Tibial artery (tissue), 4 donors: ENCODE measurements around the gene PDLIM4.

Experiments
- DNase-seq, 2 donors: peaks; one replicate each; pipeline ENCODE4 v3.0.0-alpha.2; 2019
- H3K27ac ChIP-seq, 2 donors: fragments of 200-600 bp; sonication (generic) in 1 of 2; 1 replicate in 1 of 2; 2 replicates in 1 of 2; pipeline ENCODE4 v1.5.1; 2018 to 2019; ENCODE audit warnings: mild to moderate bottlenecking in 1 of 2
- H3K27me3 ChIP-seq, 2 donors: fragments of 200-600 bp; sonication (generic) in 1 of 2; one replicate each; pipeline versions ENCODE4 v1.5.1 to v1.6.0; 2016 to 2019
- H3K36me3 ChIP-seq, 3 donors: fragments of 200-600 bp; sonication (generic) in 2 of 3; one replicate each; pipeline ENCODE4 v1.5.1; 2016 to 2019; ENCODE audit warnings: mild to moderate bottlenecking in 2 of 3
- H3K4me1 ChIP-seq, 4 donors: fragments of 200-600 bp; sonication (generic) in 2 of 4; 1 replicate in 3 of 4; 2 replicates in 1 of 4; pipeline ENCODE4 v1.5.1; 2016 to 2019
- H3K4me3 ChIP-seq, 2 donors: fragments of 200-600 bp; sonication (generic) in 1 of 2; 1 replicate in 1 of 2; 2 replicates in 1 of 2; pipeline ENCODE4 v1.5.1; 2018 to 2019; ENCODE audit warnings: mild to moderate bottlenecking in 2 of 2
- H3K9me3 ChIP-seq, 3 donors: fragments of 200-600 bp; sonication (generic) in 1 of 3; one replicate each; pipeline ENCODE4 v1.5.1; 2016 to 2019
- CTCF ChIP-seq, 2 experiments: fragments of 200-600 bp in 1 of 2; fragments of 450-650 bp in 1 of 2; IDR thresholded peaks; one replicate each; pipeline ENCODE4 v1.5.1; 2017 to 2019; ENCODE audit warnings: antibody characterized with exemption in 2 of 2, mild to moderate bottlenecking in 1 of 2, moderate library complexity in 1 of 2
- intact Hi-C: fragments of 100-400 bp; cut with DNase I; formaldehyde crosslinking; loops from one replicate; pipeline ENCODE4 v1.15.0; 2023; ENCODE audit warnings: low total_unique reads

Gene PDLIM4

GRCh38 chr5:132315529-132316067 is 58.1 kb downstream of the PDLIM4 start:
- TF ChIP-seq CTCF (IDR thresholded peaks at IDR 0.05): no peak
- Histone ChIP-seq H3K4me1 (no peaks in the 10 kb centered on the region), H3K27ac (no peak overlapping the region), H3K4me3 (no peak overlapping the region), H3K27me3 (no peaks in the 10 kb centered on the region), H3K9me3 (no peaks in the 10 kb centered on the region), H3K36me3 (peaks cover 0 to 10% (median 0%) of the 10 kb centered on the region in 3 donors)
- no peak for DNase-seq
- intact Hi-C loops: no loop called here

- no peak for TF ChIP-seq CTCF (IDR thresholded peaks at IDR 0.05)
- Histone ChIP-seq H3K4me3 (no peak overlapping the region), H3K27ac (no peak overlapping the region), H3K36me3 (peaks cover 4 to 7% (median 4%) of the 10 kb centered on the region in 3 donors), H3K9me3 (no peaks in the 10 kb centered on the region), H3K27me3 (no peaks in the 10 kb centered on the region), H3K4me1 (no peaks in the 10 kb centered on the region)
- DNase-seq: no peak
- intact Hi-C loops: no loop called here
Measured at GRCh38 chr5:132319975-132320374, 62.5 kb downstream of the PDLIM4 start.

- Histone ChIP-seq H3K9me3 (no peaks in the 10 kb centered on the region), H3K4me1 (no peaks in the 10 kb centered on the region), H3K36me3 (peaks cover 3 to 7% (median 4%) of the 10 kb centered on the region in 3 donors), H3K27ac (no peak overlapping the region), H3K4me3 (no peak overlapping the region), H3K27me3 (no peaks in the 10 kb centered on the region)
- TF ChIP-seq CTCF (IDR thresholded peaks at IDR 0.05): no peak
- no peak for DNase-seq
- intact Hi-C loops: no loop called here
Measured at GRCh38 chr5:132321109-132321721, 63.7 kb downstream of the PDLIM4 start.

- peaks cover 3 to 7% (median 4%) of the 10 kb centered on the region in 3 donors for H3K36me3 ChIP-seq
- no peaks in the 10 kb centered on the region for H3K4me1 ChIP-seq
- no peaks in the 10 kb centered on the region for H3K9me3 ChIP-seq
- TF ChIP-seq CTCF (IDR thresholded peaks at IDR 0.05): no peak
- no peak for DNase-seq
- intact Hi-C loops: no loop called here
- H3K4me3 ChIP-seq: no peak overlapping the region
- no peaks in the 10 kb centered on the region for H3K27me3 ChIP-seq
- H3K27ac ChIP-seq: no peak overlapping the region
Measured at GRCh38 chr5:132322266-132322665, 64.8 kb downstream of the PDLIM4 start.
